ENCODE data around the gene ARMC9. TPM values are rescaled to one million over a fixed set of nuclear protein-coding genes. Genes with fewer than 3 reads are reported as not detected.

Gene ARMC9
- total and polyA plus RNA-seq, 2 donors (not counting 3 experiments of a cell fraction or from before 2014, with no cell fraction given), result 16.4 to 24.2 TPM

DNA sequence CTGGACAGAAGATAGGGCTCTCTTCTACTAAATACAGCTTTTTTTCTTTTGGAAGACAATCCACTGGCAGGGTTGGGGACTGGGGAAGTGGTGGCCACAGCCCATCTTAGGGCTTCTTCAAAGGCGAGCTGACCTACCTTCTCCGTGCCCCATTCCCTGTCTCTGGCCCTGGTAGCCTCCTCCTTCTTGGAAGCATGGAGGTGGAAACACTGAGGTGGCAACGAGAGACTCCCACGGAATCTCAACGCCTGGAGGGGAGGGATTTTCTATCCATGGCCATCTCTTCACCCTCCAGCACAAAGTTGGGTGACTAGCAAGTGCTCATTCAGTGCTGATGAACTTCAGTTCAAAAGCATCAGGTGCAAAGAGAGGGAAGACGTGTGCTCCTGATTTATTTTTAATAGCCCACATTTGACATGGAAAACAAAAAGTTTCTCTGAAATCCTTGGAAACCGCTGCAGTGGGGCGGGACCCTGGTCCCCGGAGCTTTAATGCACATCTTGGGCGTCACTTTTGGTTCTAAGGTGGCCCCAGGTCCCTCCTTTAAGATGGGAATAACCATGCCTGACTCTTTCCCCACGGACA is 633 bp upstream of the ARMC9 start:
- intact Hi-C loops (cut with micrococcal nuclease), result loop anchor here (1.0 kb wide), 1 partner anchor 141 kb away; the partner anchor contains the start of gene PSMD1
- no peaks in the 10 kb centered on the region for H3K9me3 ChIP-seq (replicated peaks; ENCODE audit: control insufficient read depth, insufficient read depth, low read length)
- dilution Hi-C loops (cut with MboI; ENCODE audit: extremely low pct_ligation_motif_present, low sequenced_read_pairs), result no loop called here
- peak overlapping the region; percentile 60 to 91 (median 81) for H3K4me3 ChIP-seq (replicated peaks in 1 of 3; ENCODE audit: insufficient read depth in 1 of 3, low read depth in 1 of 3, low read length in 3 of 3)
- TSS peak; percentile 87 for BruUV-seq (replicated peaks)
- no peaks in the 10 kb centered on the region for H3K79me2 ChIP-seq (ENCODE audit: control insufficient read depth, insufficient read depth, low read length)
- H3K4me2 ChIP-seq (ENCODE audit: insufficient read depth, low read length), result peak overlapping the region; percentile 90
- no peaks in the 10 kb centered on the region for H3K27me3 ChIP-seq (ENCODE audit: control insufficient read depth in 2 of 2, insufficient read depth in 2 of 2, low read length in 2 of 2)
- peak overlapping the region; percentile 0 for H3K27ac ChIP-seq (ENCODE audit: insufficient read depth, low read depth, low read length)
- peak overlapping the region; percentile 61 for H3K9ac ChIP-seq (replicated peaks; ENCODE audit: extremely low read depth, insufficient read depth, low read length)
- H3K36me3 ChIP-seq (ENCODE audit: control insufficient read depth in 2 of 2, extremely low read depth in 1 of 2, insufficient read depth in 2 of 2, low read length in 2 of 2), result no peaks in the 10 kb centered on the region
- H2AFZ ChIP-seq (ENCODE audit: low read depth, low read length), result peak overlapping the region; percentile 92
- FAIRE-seq (peak; percentile 63), DNase-seq (ENCODE audit: low read depth, low spot score) (no peak)
- no peaks in the 10 kb centered on the region for H3K9me1 ChIP-seq (replicated peaks; ENCODE audit: control insufficient read depth, extremely low read depth, insufficient read depth, low read length)
- ChIA-PET CTCF (interaction anchor here (0.7 to 11.0 kb wide), 6 partner anchors 9 to 215 kb away, joined by 3 to 226 read pairs (median 4); no protein-coding TSS in a partner anchor), POLR2A (interaction anchor here (1.1 kb wide), 1 partner anchor 267 kb away, joined by 5 read pairs; the partner anchor contains the start of gene NCL)
- no peak for TF ChIP-seq MYC (IDR thresholded peaks at IDR 0.05; ENCODE audit: low read depth, low read length)
- TF ChIP-seq, protein P1, sequence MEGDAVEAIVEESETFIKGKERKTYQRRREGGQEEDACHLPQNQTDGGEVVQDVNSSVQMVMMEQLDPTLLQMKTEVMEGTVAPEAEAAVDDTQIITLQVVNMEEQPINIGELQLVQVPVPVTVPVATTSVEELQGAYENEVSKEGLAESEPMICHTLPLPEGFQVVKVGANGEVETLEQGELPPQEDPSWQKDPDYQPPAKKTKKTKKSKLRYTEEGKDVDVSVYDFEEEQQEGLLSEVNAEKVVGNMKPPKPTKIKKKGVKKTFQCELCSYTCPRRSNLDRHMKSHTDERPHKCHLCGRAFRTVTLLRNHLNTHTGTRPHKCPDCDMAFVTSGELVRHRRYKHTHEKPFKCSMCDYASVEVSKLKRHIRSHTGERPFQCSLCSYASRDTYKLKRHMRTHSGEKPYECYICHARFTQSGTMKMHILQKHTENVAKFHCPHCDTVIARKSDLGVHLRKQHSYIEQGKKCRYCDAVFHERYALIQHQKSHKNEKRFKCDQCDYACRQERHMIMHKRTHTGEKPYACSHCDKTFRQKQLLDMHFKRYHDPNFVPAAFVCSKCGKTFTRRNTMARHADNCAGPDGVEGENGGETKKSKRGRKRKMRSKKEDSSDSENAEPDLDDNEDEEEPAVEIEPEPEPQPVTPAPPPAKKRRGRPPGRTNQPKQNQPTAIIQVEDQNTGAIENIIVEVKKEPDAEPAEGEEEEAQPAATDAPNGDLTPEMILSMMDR (IDR thresholded peaks at IDR 0.05; ENCODE audit: extremely low read depth in 1 of 2, insufficient read depth in 1 of 2, low read depth in 1 of 2, low read length in 2 of 2), result no peak
- TF ChIP-seq MAX (IDR thresholded peaks at IDR 0.05; ENCODE audit: insufficient read depth, insufficient read length), result no peak
- H3K4me1 ChIP-seq (ENCODE audit: control insufficient read depth, extremely low read depth, insufficient read depth, low read length), result peaks cover 13% of the 10 kb centered on the region
- no peaks in the 10 kb centered on the region for H4K20me1 ChIP-seq (replicated peaks; ENCODE audit: control insufficient read depth, extremely low read depth, insufficient read depth, low read length)

GRCh38 chr2:231199219-231199618 is 788 bp downstream of the ARMC9 start:
- peaks cover 13% of the 10 kb centered on the region for H3K4me1 ChIP-seq (ENCODE audit: control insufficient read depth, extremely low read depth, insufficient read depth, low read length)
- H3K79me2 ChIP-seq (ENCODE audit: control insufficient read depth, insufficient read depth, low read length), result no peaks in the 10 kb centered on the region
- H3K4me2 ChIP-seq (ENCODE audit: insufficient read depth, low read length), result peak overlapping the region; percentile 68
- H3K9me1 ChIP-seq (replicated peaks; ENCODE audit: control insufficient read depth, extremely low read depth, insufficient read depth, low read length), result no peaks in the 10 kb centered on the region
- H3K9me3 ChIP-seq (replicated peaks; ENCODE audit: control insufficient read depth, insufficient read depth, low read length), result no peaks in the 10 kb centered on the region
- peak; percentile 8 for TF ChIP-seq FOS (IDR thresholded peaks at IDR 0.05; ENCODE audit: borderline replicate concordance, insufficient read depth, low read length)
- TF ChIP-seq GATA2 (IDR thresholded peaks at IDR 0.05; ENCODE audit: insufficient read depth, insufficient read length, low read depth, low read length), result no peak
- no peak for TF ChIP-seq EZH2 (IDR thresholded peaks at IDR 0.05; ENCODE audit: borderline replicate concordance, low read depth, low read length, severe bottlenecking)
- TF ChIP-seq MAX (IDR thresholded peaks at IDR 0.05; ENCODE audit: insufficient read depth, insufficient read length), result no peak
- POLR2A ChIA-PET, result interaction anchor here (0.7 kb wide), 1 partner anchor 25 kb away, joined by 3 read pairs; no protein-coding TSS in a partner anchor
- intact Hi-C loops (cut with micrococcal nuclease) (no loop called here), dilution Hi-C loops (cut with MboI; ENCODE audit: extremely low pct_ligation_motif_present, low sequenced_read_pairs) (no loop called here)
- no peak for DNase-seq (ENCODE audit: low read depth, low spot score)
- peak overlapping the region; percentile 61 for H3K9ac ChIP-seq (replicated peaks; ENCODE audit: extremely low read depth, insufficient read depth, low read length)
- H4K20me1 ChIP-seq (replicated peaks; ENCODE audit: control insufficient read depth, extremely low read depth, insufficient read depth, low read length), result no peaks in the 10 kb centered on the region
- H3K4me3 ChIP-seq (replicated peaks in 1 of 3; ENCODE audit: insufficient read depth in 1 of 3, low read depth in 1 of 3, low read length in 3 of 3), result peak overlapping the region; percentile 60 to 91 (median 81)
- BruUV-seq (replicated peaks), result no TSS peak
- no peak for FAIRE-seq
- no peaks in the 10 kb centered on the region for H3K27me3 ChIP-seq (ENCODE audit: control insufficient read depth in 2 of 2, insufficient read depth in 2 of 2, low read length in 2 of 2)
- H2AFZ ChIP-seq (ENCODE audit: low read depth, low read length), result peak overlapping the region; percentile 92
- H3K27ac ChIP-seq (ENCODE audit: insufficient read depth, low read depth, low read length), result no peak overlapping the region
- H3K36me3 ChIP-seq (ENCODE audit: control insufficient read depth in 2 of 2, extremely low read depth in 1 of 2, insufficient read depth in 2 of 2, low read length in 2 of 2), result no peaks in the 10 kb centered on the region
- CTCF ChIA-PET, result interaction anchor here (3.9 to 11.0 kb wide), 2 partner anchors 88 to 95 kb away, joined by 28 to 226 read pairs; no protein-coding TSS in a partner anchor

Measured in endothelial cell of umbilical vein (primary cell).